ENCODE measurements around the gene EIF4G3. TPM values are rescaled to one million over a fixed set of nuclear protein-coding genes. Genes with fewer than 3 reads are reported as not detected.

Gene EIF4G3
- total and polyA plus RNA-seq, 9 of the 15 experiments (the other 6 are each of a cell fraction or from before 2014, with no cell fraction given): 6.7 to 40.5 (median 32.1) TPM

- no peaks in the 10 kb centered on the region for H3K9me1 ChIP-seq (ENCODE audit: control insufficient read depth, insufficient read depth, low read length)
- H2AFZ ChIP-seq (ENCODE audit: low read depth, low read length): no peak overlapping the region
- ChIA-PET CTCF (ENCODE audit: low intra/inter-chr PET ratio) (no interaction called here), POLR2A (interaction anchor here (0.7 to 1.0 kb wide), 2 partner anchors 225 to 281 kb away, joined by 3 to 4 read pairs; partner anchors contain the start of gene HP1BP3)
- in situ Hi-C loops (cut with MboI) (no loop called here), intact Hi-C loops (cut with micrococcal nuclease) (loop anchor here (5.0 kb wide), 1 partner anchor 85 kb away; no protein-coding TSS in a partner anchor)
- H3K4me3 ChIP-seq: no peak overlapping the region
- H3K27me3 ChIP-seq (ENCODE audit: control insufficient read depth in 2 of 2, insufficient read depth in 2 of 2, low read length in 2 of 2): no peaks in the 10 kb centered on the region
- H3K79me2 ChIP-seq (ENCODE audit: control insufficient read depth, insufficient read depth, low read length): no peaks in the 10 kb centered on the region
- no peak for FAIRE-seq
- H3K9me3 ChIP-seq (replicated peaks; ENCODE audit: control insufficient read depth, insufficient read depth, low read depth, low read length): no peaks in the 10 kb centered on the region
- no peak overlapping the region for H3K9ac ChIP-seq (ENCODE audit: insufficient read depth in 1 of 2, low read depth in 2 of 2, low read length in 2 of 2)
- no peaks in the 10 kb centered on the region for H4K20me1 ChIP-seq (replicated peaks; ENCODE audit: control insufficient read depth, insufficient read depth, low read length)
- ATAC-seq: no peak
- no peak overlapping the region for H3K27ac ChIP-seq (ENCODE audit: extremely low read depth, low read depth, low read length)
- no peak for TF ChIP-seq HNRNPUL1 (IDR thresholded peaks at IDR 0.05; ENCODE audit: low read length)
- no peak for TF ChIP-seq ZNF436 (CRISPR knock-in tag; IDR thresholded peaks at IDR 0.05)
- TF ChIP-seq, protein P1, sequence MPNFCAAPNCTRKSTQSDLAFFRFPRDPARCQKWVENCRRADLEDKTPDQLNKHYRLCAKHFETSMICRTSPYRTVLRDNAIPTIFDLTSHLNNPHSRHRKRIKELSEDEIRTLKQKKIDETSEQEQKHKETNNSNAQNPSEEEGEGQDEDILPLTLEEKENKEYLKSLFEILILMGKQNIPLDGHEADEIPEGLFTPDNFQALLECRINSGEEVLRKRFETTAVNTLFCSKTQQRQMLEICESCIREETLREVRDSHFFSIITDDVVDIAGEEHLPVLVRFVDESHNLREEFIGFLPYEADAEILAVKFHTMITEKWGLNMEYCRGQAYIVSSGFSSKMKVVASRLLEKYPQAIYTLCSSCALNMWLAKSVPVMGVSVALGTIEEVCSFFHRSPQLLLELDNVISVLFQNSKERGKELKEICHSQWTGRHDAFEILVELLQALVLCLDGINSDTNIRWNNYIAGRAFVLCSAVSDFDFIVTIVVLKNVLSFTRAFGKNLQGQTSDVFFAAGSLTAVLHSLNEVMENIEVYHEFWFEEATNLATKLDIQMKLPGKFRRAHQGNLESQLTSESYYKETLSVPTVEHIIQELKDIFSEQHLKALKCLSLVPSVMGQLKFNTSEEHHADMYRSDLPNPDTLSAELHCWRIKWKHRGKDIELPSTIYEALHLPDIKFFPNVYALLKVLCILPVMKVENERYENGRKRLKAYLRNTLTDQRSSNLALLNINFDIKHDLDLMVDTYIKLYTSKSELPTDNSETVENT (CRISPR knock-in tag; IDR thresholded peaks at IDR 0.05): no peak
- TF ChIP-seq ETS2 (tag; IDR thresholded peaks at IDR 0.05; ENCODE audit: borderline replicate concordance, poor library complexity, severe bottlenecking): no peak
- no peak for TF ChIP-seq NR2C2 (CRISPR knock-in tag; IDR thresholded peaks at IDR 0.05)
- no peak for TF ChIP-seq NR2C2 (tag; IDR thresholded peaks at IDR 0.05)
- no peak for TF ChIP-seq ZSCAN32 (CRISPR knock-in tag; IDR thresholded peaks at IDR 0.05)
- TF ChIP-seq EHMT2 (IDR thresholded peaks at IDR 0.05): no peak
- no peak for TF ChIP-seq ADNP (tag; IDR thresholded peaks at IDR 0.05)
- no peak overlapping the region for H3K4me2 ChIP-seq (ENCODE audit: insufficient read depth, low read length)
- 87% methylated on average over 6 of the region's 6 CpGs for WGBS (ENCODE audit: insufficient coverage, low coverage, missing lambda C conversion rate)
- peaks cover 0 to 3% of the 10 kb centered on the region in 2 experiments; a peak in 1 of 5 replicates for H3K4me1 ChIP-seq (replicated peaks in 1 of 2; ENCODE audit: control insufficient read depth in 2 of 2, insufficient read depth in 2 of 2, low read length in 2 of 2)
- no peaks in the 10 kb centered on the region for H3K36me3 ChIP-seq (ENCODE audit: control insufficient read depth, insufficient read depth, low read length)
- BruUV-seq (replicated peaks): no TSS peak
- no peak for DNase-seq (ENCODE audit: extremely low read depth in 1 of 4, low spot score in 3 of 4)
Measured at GRCh38 chr1:21067551-21068227, 109.0 kb downstream of the EIF4G3 start.

Measured in K562 (cell line).